Spleen (tissue), 7 donors: ENCODE measurements around the gene SNX8.

ENCODE experiments used
- POLR2A ChIP-seq, 3 donors: fragments of 450-650 bp; IDR thresholded peaks; one replicate each; pipeline ENCODE4 v1.5.1; 2017; ENCODE audit warnings: antibody characterized with exemption in 3 of 3, mild to moderate bottlenecking in 1 of 3
- POLR2AphosphoS5 ChIP-seq, 3 donors: sonication (generic); formaldehyde crosslinking; IDR thresholded peaks; one replicate each; pipeline ENCODE4 v1.5.1; 2017; ENCODE audit warnings: antibody characterized with exemption in 3 of 3
- TF ChIP-seq, protein P1 (sequence below), 11 experiments: fragments of 200-600 bp in 7 of 11; fragments of 450-650 bp in 4 of 11; sonication (generic) in 4 of 11; IDR thresholded peaks in 8 of 11; conservative IDR thresholded peaks in 3 of 11; 1 replicate in 7 of 11; 2 replicates in 4 of 11; pipeline versions ENCODE4 v1.4.0 to v1.8.0; 2016 to 2021; ENCODE audit warnings: antibody characterized with exemption in 11 of 11, inconsistent platforms in 4 of 11, mild to moderate bottlenecking in 1 of 11
- donor health status: DM: no; HTN: no; CAD: no; lungs with moderate emphysema.
- donor health status: DM: no; HTN: no; CAD: no.
- donor health status: DM: no; HTN: no; CAD: no.

GRCh38 chr7:2276107-2276506 lies 38.1 kb downstream of the SNX8 start:
- TF ChIP-seq, protein P1, sequence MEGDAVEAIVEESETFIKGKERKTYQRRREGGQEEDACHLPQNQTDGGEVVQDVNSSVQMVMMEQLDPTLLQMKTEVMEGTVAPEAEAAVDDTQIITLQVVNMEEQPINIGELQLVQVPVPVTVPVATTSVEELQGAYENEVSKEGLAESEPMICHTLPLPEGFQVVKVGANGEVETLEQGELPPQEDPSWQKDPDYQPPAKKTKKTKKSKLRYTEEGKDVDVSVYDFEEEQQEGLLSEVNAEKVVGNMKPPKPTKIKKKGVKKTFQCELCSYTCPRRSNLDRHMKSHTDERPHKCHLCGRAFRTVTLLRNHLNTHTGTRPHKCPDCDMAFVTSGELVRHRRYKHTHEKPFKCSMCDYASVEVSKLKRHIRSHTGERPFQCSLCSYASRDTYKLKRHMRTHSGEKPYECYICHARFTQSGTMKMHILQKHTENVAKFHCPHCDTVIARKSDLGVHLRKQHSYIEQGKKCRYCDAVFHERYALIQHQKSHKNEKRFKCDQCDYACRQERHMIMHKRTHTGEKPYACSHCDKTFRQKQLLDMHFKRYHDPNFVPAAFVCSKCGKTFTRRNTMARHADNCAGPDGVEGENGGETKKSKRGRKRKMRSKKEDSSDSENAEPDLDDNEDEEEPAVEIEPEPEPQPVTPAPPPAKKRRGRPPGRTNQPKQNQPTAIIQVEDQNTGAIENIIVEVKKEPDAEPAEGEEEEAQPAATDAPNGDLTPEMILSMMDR (IDR thresholded peaks at IDR 0.05 in 8 of 11, conservative IDR thresholded peaks at IDR 0.05 in 3 of 11): no peak
- TF ChIP-seq POLR2A (IDR thresholded peaks at IDR 0.05): no peak
- TF ChIP-seq POLR2AphosphoS5 (IDR thresholded peaks at IDR 0.05): peak in 1 of 3 donors; percentile 33
